ENCODE results near the gene PARN.

The PARN gene

GRCh38 chr16:14483819-14484385 lies 146.2 kb downstream of the PARN start:
- no peaks in the 10 kb centered on the region for H3K36me3 ChIP-seq (ENCODE audit: insufficient read depth)
- TF ChIP-seq CTCF (conservative IDR thresholded peaks at IDR 0.05; ENCODE audit: low read depth, low read length): no peak
- no peak overlapping the region for H3K27ac ChIP-seq
- no peak overlapping the region for H3K9ac ChIP-seq
- H3K79me2 ChIP-seq (ENCODE audit: insufficient read depth, low read depth): no peaks in the 10 kb centered on the region
- H3K4me2 ChIP-seq: no peak overlapping the region
- H3K27me3 ChIP-seq (ENCODE audit: insufficient read depth, low read depth): no peaks in the 10 kb centered on the region
- H3K4me3 ChIP-seq (IDR thresholded peaks at IDR 0.05; ENCODE audit: insufficient read depth, low read depth, low read length): no peak overlapping the region
- H4K20me1 ChIP-seq (ENCODE audit: insufficient read depth): no peaks in the 10 kb centered on the region
- peaks cover 16% of the 10 kb centered on the region for H3K4me1 ChIP-seq (ENCODE audit: low read depth, poor library complexity, severe bottlenecking)
- H2AFZ ChIP-seq (ENCODE audit: low read depth): no peak overlapping the region

GRCh38 chr16:14476183-14476582 lies 153.9 kb downstream of the PARN start:
- no peaks in the 10 kb centered on the region for H4K20me1 ChIP-seq (ENCODE audit: insufficient read depth)
- H3K27me3 ChIP-seq (ENCODE audit: insufficient read depth, low read depth): no peaks in the 10 kb centered on the region
- no peak overlapping the region for H3K27ac ChIP-seq
- no peak overlapping the region for H3K4me3 ChIP-seq (IDR thresholded peaks at IDR 0.05; ENCODE audit: insufficient read depth, low read depth, low read length)
- no peak overlapping the region for H2AFZ ChIP-seq (ENCODE audit: low read depth)
- H3K4me2 ChIP-seq: no peak overlapping the region
- H3K36me3 ChIP-seq (ENCODE audit: insufficient read depth): no peaks in the 10 kb centered on the region
- H3K9ac ChIP-seq: no peak overlapping the region
- H3K4me1 ChIP-seq (ENCODE audit: low read depth, poor library complexity, severe bottlenecking): no peaks in the 10 kb centered on the region
- H3K79me2 ChIP-seq (ENCODE audit: insufficient read depth, low read depth): no peaks in the 10 kb centered on the region
- TF ChIP-seq CTCF (conservative IDR thresholded peaks at IDR 0.05; ENCODE audit: low read depth, low read length): no peak

DNA sequence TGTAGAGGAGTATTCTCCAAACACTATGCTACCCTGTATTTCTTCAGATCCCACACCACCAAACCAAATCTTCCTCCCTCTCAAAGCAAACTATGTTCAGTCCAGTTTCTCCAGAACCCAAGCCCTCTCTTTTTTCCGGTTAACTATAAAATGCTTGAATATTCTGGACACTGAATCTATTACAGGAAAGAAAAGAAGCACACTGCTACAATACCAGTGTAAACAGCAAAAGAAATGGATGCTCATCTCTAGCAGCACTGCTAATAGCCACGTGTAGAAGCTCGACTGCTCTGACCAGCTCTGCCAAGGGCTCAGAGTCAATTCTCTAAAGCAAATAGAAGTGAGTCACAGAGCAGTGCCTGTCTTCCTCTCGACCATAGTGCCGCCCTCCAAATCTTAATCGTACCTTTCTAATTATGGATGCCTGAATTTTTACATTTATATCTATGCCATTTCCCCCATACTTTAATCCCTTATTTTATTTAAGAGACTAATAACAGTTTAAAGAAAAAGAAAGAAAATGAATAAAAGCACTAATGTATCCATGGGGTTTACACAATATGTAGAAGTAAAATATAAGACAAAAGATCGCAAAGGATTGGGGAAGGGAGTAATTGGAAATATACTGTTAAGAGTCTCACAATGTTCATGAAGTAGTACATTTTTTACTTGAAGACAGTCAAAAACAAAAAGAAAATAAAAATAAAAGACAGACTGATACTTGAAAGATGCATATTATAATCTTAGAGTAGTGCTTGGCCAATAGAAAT lies 154.5 kb downstream of the PARN start:
- H3K9ac ChIP-seq: no peak overlapping the region

DNA sequence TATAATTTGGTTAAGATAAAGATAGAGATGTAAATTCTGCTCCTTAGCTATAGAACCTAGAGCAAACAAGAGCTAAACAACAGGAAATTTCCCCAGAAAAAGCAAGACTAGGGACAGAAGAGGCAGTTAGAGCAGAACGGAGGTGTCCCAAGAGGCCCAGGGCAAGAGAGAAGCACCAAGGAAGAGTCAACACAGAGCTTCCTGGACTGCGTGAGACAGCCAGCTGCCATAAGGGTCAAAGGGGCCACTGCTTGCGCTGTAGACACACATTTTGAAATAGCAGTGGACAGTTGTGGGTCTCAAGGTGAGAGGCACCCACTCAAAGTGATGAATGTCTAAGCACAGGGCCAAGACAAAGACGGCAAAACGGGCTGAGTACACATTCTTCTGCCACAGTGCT lies 156.6 kb downstream of the PARN start:
- no peak overlapping the region for H3K4me2 ChIP-seq
- H3K36me3 ChIP-seq (ENCODE audit: insufficient read depth): no peaks in the 10 kb centered on the region
- no peaks in the 10 kb centered on the region for H4K20me1 ChIP-seq (ENCODE audit: insufficient read depth)
- H3K9ac ChIP-seq: no peak overlapping the region
- H3K79me2 ChIP-seq (ENCODE audit: insufficient read depth, low read depth): no peaks in the 10 kb centered on the region
- H3K27ac ChIP-seq: no peak overlapping the region
- TF ChIP-seq CTCF (conservative IDR thresholded peaks at IDR 0.05; ENCODE audit: low read depth, low read length): no peak
- no peak overlapping the region for H2AFZ ChIP-seq (ENCODE audit: low read depth)
- no peak overlapping the region for H3K4me3 ChIP-seq (IDR thresholded peaks at IDR 0.05; ENCODE audit: insufficient read depth, low read depth, low read length)
- H3K4me1 ChIP-seq (ENCODE audit: low read depth, poor library complexity, severe bottlenecking): no peaks in the 10 kb centered on the region
- no peaks in the 10 kb centered on the region for H3K27me3 ChIP-seq (ENCODE audit: insufficient read depth, low read depth)

More for the DNA sequence above, 154.5 kb downstream of the PARN start:
- no peaks in the 10 kb centered on the region for H4K20me1 ChIP-seq (ENCODE audit: insufficient read depth)
- H3K4me3 ChIP-seq (IDR thresholded peaks at IDR 0.05; ENCODE audit: insufficient read depth, low read depth, low read length): no peak overlapping the region
- H2AFZ ChIP-seq (ENCODE audit: low read depth): no peak overlapping the region
- H3K4me2 ChIP-seq: no peak overlapping the region
- H3K36me3 ChIP-seq (ENCODE audit: insufficient read depth): no peaks in the 10 kb centered on the region
- no peak overlapping the region for H3K27ac ChIP-seq
- no peaks in the 10 kb centered on the region for H3K79me2 ChIP-seq (ENCODE audit: insufficient read depth, low read depth)
- TF ChIP-seq CTCF (conservative IDR thresholded peaks at IDR 0.05; ENCODE audit: low read depth, low read length): no peak
- H3K4me1 ChIP-seq (ENCODE audit: low read depth, poor library complexity, severe bottlenecking): no peaks in the 10 kb centered on the region
- no peaks in the 10 kb centered on the region for H3K27me3 ChIP-seq (ENCODE audit: insufficient read depth, low read depth)

All from KMS-11 (cell line).